ENCODE data around the gene C3orf20. TPM values are rescaled to one million over a fixed set of nuclear protein-coding genes. Genes with fewer than 3 reads are reported as not detected.
"Not testable (repeated sequence)": the region's sequence is repeated elsewhere in the genome, so short reads cannot be mapped to it uniquely, and the experiment has no call there.

Gene C3orf20
- total RNA-seq, 1 experiment from 2014 or later: not detected

- no peak for DNase-seq (ENCODE audit: low read depth, low spot score)
- in situ Hi-C loops (cut with HindIII; ENCODE audit: low pct_unique_long_range_greater_than_20kb, low sequenced_read_pairs): no loop called here
Observed at GRCh38 chr3:14796403-14797077, 121.6 kb downstream of the C3orf20 start.

DNA sequence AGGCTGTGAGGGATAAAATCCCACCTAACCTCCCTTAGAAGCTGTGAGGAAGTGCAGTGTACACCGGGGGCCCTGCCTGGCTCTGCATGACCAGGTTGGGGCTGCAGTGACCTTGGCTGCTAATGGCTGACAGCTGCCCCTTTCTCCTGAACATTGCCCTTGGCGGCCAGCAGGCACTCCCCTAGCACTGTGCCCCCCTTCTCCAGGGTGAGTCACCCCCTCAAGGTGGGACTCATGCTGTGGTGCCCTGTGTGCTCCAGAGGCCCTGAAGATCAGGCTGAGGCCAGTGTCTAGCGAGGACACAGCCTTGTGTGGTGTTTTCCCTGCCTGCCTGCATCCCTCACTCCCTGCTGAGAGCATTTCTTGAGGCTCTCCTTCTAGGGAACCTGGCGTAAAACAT, 122.8 kb downstream of the C3orf20 start:
- no peak for DNase-seq (ENCODE audit: low read depth, low spot score)
- in situ Hi-C loops (cut with HindIII; ENCODE audit: low pct_unique_long_range_greater_than_20kb, low sequenced_read_pairs): no loop called here

DNA sequence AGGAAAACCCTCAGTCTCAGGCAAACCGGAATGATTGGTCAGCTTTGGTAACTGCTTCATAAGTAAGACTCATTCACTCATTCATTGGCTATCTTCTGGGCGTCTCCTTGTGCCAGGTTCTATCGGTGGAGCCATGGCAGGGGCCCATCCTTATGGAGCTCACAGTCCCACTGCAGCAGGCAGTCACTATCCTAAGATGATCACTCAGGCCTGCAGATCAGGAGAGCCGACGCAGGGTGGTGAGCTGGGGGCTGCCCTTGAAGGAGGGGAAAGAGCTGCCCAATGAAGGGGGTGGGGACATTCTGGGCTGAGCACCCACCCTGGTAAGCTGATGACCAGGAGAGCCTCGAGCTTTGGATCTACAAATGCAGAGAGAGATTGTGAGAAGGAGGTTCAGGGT, 123.3 kb downstream of the C3orf20 start:
- in situ Hi-C loops (cut with HindIII; ENCODE audit: low pct_unique_long_range_greater_than_20kb, low sequenced_read_pairs): no loop called here
- no peak for DNase-seq (ENCODE audit: low read depth, low spot score)

GRCh38 chr3:14799146-14799545, 124.2 kb downstream of the C3orf20 start:
- DNase-seq (ENCODE audit: low read depth, low spot score): no peak
- in situ Hi-C loops (cut with HindIII; ENCODE audit: low pct_unique_long_range_greater_than_20kb, low sequenced_read_pairs): no loop called here

DNA sequence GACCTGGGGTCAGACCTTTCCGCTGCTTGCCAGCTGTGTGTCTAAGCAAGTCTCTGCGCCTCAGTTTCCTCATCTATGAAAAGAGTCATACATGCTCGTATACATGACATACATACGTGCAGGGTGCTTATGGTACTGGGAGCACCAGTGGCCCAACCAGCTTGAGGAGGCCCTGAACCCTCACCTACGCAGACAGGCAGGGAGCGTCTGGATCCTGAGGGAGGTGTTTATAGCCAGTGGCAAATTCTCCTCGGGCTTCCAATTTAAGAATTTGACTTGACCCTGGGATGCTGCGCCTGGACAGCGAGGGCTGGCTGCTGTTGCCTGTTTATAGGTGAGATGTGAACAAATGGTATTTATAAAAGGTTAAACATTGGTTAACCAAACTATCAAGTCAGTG, 126.1 kb downstream of the C3orf20 start:
- DNase-seq (ENCODE audit: low read depth, low spot score): no peak
- in situ Hi-C loops (cut with HindIII; ENCODE audit: low pct_unique_long_range_greater_than_20kb, low sequenced_read_pairs): no loop called here

- DNase-seq (ENCODE audit: low read depth, low spot score): no peak
- in situ Hi-C loops (cut with HindIII; ENCODE audit: low pct_unique_long_range_greater_than_20kb, low sequenced_read_pairs): no loop called here
Observed at GRCh38 chr3:14801668-14802380, 126.9 kb downstream of the C3orf20 start.

GRCh38 chr3:14802381-14802731, 127.4 kb downstream of the C3orf20 start:
- DNase-seq (ENCODE audit: low read depth, low spot score): no peak
- in situ Hi-C loops (cut with HindIII; ENCODE audit: low pct_unique_long_range_greater_than_20kb, low sequenced_read_pairs): no loop called here

GRCh38 chr3:14803101-14803980, 128.4 kb downstream of the C3orf20 start:
- in situ Hi-C loops (cut with HindIII; ENCODE audit: low pct_unique_long_range_greater_than_20kb, low sequenced_read_pairs): no loop called here
- no peak for DNase-seq (ENCODE audit: low read depth, low spot score)

DNA sequence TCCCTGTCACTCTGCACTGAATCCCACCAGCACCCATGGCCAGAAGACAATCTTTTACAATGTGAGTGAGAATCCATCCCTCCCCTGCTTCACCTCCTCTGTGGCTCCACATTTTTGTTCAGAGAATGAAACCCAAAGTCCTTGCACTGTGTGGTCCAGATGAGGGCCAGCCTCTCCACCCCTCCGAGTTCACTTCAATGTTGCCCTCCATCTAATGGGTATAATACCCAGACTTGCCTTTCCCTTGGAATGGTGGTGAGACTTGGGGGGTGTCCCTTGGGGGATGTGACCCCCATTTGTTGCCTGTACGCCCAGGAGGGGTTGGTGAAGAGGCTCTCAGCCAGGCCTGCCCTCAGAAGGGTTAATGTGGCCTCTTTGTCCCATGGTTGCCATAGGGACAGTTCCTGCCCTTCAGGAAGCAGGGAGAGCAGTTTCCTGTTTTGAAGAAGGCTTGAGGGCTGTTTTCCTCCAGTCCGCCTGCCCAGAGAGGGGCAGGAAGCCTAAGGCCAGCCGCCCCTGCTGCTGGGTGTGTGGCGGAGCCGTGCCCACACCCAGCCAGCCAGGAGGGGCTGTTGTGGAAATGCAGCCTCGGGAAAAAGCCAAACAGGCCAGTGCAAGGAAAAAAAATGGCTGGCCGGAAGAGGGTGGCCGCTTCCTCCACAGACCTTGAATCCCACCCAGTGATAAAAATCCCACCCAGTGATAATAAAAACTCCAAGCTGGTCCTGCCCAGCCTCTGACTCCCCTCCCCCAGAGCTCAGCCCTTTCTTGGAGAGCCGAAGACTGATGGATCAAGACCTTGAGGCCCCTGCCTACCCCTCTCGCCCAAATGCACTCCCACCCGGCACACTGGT, 129.3 kb downstream of the C3orf20 start:
- DNase-seq (ENCODE audit: low read depth, low spot score): no peak
- in situ Hi-C loops (cut with HindIII; ENCODE audit: low pct_unique_long_range_greater_than_20kb, low sequenced_read_pairs): no loop called here

DNA sequence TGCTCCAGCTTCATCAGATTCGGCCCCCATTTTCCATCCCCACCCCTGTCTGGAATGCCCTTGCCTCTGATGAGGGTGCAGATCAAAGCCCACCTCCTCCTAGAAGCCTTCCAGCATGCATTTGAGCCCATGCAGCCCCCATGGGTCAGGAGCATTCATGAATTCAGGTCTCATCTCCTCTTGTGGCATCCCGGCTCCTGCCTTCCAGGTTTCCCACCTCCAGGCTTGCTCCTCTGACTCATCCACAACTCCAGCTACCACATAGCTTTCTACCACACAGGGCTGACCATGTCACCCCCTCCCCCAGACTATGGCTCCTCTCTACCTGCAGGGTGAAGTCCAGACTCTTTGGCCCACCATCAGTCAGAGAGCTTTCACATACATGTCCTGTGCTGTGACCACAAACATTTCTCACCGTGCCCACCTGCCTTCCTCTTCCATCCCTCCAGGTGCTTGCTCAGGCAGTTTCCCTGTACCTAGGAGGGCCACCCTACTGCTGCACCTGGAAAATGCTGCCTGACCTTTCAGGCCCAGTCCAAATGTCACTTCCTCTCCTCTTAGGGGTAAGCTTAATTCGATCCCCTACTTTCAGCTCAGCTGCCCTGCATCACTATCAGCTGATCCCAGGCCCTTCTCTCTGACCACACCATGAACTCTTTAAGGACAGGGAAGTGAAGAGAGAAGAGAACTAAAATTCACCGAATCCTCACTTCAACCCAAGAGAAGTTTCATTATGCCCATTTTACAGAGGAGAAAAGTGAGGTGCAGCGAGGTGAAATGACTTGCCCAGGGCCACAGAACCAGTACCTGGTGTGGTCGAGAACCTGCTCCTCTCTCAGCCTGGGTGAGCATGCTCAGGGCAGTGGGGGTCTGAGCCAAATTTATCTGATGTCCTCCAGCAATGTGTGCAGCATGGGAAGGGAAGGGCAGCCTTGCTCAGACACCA, 130.2 kb downstream of the C3orf20 start:
- in situ Hi-C loops (cut with HindIII; ENCODE audit: low pct_unique_long_range_greater_than_20kb, low sequenced_read_pairs): no loop called here
- no peak for DNase-seq (ENCODE audit: low read depth, low spot score)

DNA sequence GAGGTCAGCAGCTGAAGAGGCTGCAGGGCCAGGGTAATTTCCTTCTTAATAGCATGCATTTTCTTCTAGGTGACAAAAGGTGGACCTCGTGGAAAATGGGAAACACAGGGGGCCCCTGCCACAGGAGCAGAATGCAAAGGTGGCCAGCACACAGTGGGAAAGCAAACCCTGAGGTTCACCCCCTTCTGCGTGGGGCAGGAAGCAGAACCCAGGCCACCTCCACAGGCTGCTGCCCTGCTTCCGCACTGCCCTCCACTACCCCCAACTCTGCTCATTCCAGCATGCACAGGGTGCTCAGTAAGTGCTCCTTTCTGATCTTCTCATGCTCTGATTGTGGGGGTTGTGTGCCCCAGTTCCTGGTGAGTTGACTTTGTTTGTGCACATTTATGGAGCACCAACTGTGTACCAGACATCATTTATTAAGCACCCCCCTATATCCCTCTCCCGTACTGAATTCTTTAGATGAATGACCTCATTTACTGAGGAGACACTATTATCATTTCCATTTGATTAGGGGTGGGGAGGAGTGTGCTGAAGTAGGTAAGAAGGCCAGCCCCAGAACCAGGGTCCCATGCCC, 131.1 kb downstream of the C3orf20 start:
- DNase-seq (ENCODE audit: low read depth, low spot score): no peak
- in situ Hi-C loops (cut with HindIII; ENCODE audit: low pct_unique_long_range_greater_than_20kb, low sequenced_read_pairs): no loop called here

DNA sequence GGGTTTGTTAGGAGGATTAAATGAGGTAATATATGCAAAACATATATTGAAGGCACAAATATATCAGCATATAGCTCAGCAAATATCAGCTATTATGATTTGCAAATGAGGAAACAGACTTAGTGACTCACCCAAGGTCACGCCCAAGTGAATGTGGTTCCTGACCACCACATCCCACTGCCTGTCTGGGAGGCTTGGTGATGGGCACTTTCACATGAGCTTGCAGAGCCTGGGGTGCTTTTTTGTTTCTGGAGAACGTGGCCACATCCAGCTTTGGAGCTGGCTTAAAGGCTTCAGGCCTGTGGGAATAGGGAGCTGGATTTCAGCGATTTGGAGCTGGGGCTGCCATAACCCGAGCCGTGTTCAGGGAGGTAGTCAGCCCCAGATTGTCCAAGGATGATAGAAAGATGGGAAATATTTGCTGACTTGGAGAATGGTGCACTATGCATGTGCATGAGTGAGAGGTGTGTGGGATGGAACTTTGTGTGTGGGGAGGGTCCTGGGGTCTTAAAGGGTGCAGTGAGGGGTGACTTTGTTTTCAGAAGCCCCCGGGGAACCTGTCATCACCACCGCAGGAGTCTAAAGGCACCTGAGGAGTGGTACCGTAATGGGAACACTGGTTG, 131.8 kb downstream of the C3orf20 start:
- in situ Hi-C loops (cut with HindIII; ENCODE audit: low pct_unique_long_range_greater_than_20kb, low sequenced_read_pairs): no loop called here
- DNase-seq (ENCODE audit: low read depth, low spot score): no peak

- in situ Hi-C loops (cut with HindIII; ENCODE audit: low pct_unique_long_range_greater_than_20kb, low sequenced_read_pairs): no loop called here
- DNase-seq (ENCODE audit: low read depth, low spot score): no peak
Observed at GRCh38 chr3:14808025-14808424, 133.1 kb downstream of the C3orf20 start.

GRCh38 chr3:14808502-14809266, 133.7 kb downstream of the C3orf20 start:
- in situ Hi-C loops (cut with HindIII; ENCODE audit: low pct_unique_long_range_greater_than_20kb, low sequenced_read_pairs): no loop called here

GRCh38 chr3:14809611-14810010, 134.7 kb downstream of the C3orf20 start:
- DNase-seq (ENCODE audit: low read depth, low spot score); in situ Hi-C loops (cut with HindIII; ENCODE audit: low pct_unique_long_range_greater_than_20kb, low sequenced_read_pairs): not testable (repeated sequence)

More at GRCh38 chr3:14808502-14809266, 133.7 kb downstream of the C3orf20 start:
- no peak for DNase-seq (ENCODE audit: low read depth, low spot score)
